Stromal cell of bone marrow (primary cell): ENCODE data around the gene PLAC8.
"Not testable (repeated sequence)": the region's sequence is repeated elsewhere in the genome, so short reads cannot be mapped to it uniquely, and the experiment has no call there.

Experiments used
- DNase-seq: peaks from one replicate; pipeline ENCODE4 v3.0.0-alpha.2; 2012; ENCODE audit warnings: low read depth

PLAC8 gene

GRCh38 chr4:83114576-83114975 is at the start of gene PLAC8:
Gene PLAC8, minus strand, starts transcription at chr4:83114729. Its CDS starts 6,808 bp downstream, at chr4:83107921.
- no peak for DNase-seq

- no peak for DNase-seq
These were observed 38.9 kb upstream of the PLAC8 start for GRCh38 chr4:83153417-83153816.

DNA sequence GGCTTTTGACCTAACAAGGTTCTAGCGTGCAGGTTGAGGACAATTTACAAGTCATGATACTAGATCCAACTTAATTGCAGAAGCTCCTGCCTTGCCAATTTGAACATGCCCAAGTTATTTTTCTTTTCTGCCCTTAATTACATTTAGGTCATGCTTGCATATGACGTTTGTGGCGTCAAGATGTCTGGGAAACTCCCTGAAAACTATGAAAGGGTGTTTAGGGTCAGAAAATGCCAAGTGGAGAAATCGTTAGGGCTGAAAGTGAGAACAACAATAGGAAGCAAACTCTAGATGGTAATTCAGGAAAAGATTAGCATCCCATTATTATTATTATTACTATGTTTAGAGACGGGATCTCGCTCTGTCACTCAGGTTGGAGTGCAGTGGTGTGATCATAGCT is 38.2 kb upstream of the PLAC8 start:
- DNase-seq = no peak

DNA sequence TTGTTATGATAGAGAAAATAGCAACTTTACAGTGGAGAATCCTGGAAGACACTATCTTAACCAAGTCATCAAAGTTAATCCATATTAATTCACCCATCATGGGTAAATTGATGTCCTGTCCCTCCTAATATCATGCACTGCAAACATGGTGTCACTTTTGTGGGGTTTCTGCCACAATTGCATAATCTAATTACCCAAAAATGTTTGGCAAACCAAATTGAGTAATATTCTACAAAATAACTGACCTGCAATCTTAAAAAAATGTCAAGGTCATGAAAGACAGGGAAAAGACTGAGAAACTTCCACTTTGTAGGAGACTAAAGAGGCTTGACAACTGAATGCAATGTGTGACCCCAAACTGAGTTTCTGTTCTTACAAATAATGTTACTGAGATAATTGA is 37.1 kb upstream of the PLAC8 start:
- no peak for DNase-seq

DNA sequence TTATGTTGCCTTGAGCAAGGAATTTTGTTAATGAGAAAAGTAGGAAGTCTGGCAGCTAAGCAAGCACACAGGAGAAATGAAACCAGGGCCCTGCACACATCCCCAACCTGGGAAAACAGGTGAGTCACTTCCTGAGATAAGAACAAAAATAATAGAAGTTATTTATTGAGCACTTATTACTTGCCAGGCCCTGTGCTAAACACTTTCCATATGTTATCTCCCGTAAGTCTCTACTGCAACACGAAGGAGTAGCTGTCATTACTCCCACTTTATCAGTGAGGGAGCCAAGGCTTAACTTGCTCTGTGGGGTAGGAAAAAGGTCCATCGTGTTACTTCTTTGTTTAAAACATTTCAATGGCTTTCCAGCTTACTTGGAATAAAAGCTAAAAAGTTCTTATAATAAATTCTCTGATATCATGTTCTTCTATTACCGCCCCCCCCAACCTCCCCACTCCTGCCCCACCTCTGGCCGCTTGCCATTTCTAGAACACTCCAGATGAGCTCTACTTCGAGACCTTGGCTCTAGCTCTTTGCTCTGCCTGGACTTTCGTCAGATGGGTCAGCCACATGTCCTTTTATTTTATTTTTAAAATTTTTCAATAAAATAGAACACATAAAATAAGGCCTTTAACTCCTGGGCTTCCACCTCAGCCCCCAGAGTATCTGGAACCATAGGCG is 36.3 kb upstream of the PLAC8 start:
- DNase-seq = no peak

GRCh38 chr4:83149865-83150652 is 35.5 kb upstream of the PLAC8 start:
- no peak for DNase-seq

DNA sequence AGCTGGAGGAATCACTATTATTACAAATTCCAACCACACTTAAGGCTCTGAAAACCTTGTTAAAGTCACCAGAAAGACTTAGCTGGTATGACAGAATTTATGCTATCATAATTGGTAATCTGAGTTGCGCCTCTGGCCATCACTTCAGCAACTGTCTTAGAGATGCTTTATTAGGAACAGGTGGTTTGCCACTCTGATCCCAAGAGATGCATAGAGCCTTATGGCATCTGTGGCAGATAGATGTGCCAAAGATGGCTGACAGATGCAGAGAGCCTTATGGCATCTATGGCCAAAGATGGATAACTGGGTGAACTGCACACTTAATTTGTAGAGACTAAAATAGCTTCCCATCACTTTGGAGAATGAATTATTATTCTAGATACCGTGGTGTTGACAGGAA is 32.3 kb upstream of the PLAC8 start:
- DNase-seq = no peak

DNA sequence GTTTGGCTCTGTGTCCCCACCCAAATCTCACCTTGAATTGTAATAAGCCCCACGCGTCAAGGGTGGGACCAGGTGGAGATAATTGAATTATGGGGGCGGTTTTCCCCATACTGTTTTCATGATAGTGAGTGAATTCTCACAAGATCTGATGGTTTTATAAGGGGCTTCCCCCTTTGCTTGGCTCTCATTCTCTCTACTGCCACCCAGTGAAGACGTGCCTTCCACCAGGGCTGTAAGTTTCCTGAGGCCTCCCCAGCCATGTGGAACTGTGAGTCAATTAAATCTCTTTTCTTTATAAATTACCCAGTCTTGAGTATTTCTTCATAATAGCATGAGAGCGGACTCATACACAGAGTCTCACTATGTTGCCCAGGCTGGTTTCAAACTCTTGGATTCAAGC is 31.2 kb upstream of the PLAC8 start:
- DNase-seq = not testable (repeated sequence)

DNA sequence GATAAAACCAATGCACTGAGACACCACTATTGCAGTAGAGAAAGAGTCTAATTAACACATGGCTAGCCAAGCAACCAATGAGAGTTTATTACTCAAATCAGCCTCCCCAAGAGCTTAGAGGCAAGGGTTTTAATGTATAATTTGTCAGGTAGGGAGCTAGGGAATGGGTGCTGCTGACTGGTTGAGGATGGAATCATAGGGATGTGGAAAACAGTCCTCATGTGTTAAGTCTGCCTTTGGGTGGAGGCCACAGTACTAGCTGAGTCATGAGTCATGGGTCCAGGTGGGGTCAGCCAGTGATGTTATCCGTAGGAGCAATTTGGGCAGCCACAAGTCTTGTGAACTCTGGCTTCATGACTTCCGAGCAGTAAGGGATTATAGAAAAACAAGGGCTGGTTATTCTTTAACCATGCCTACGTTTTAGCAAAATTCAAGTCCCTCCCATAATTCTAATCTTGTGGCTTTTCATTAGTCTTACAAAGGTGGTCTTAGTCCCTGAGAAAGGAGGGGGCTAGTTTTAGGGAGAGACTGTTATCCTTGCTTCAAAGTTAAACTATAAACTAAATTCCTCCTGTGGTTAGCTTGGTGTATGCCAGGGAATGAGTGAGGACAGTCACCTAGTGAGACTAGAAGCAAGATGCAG is 25.1 kb upstream of the PLAC8 start:
- no peak for DNase-seq

DNA sequence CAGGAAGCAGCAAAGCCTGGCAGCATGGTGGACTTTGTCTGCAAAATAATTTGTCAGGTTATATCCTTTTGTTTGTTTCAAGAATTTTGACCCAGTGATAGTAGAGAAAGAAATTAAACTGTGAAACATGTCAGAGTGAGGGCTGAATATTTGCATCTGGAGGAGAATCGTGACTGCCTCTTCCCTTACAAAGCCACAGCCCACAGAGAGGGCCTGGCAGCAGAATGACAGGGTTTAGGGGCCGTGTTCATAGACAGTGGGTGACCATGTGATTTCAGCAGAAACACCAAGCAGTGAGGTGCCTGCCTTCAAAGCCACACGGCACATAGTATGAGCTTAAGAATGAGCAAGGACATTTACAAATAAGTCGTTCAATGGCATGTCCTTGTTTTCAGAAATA is 24.4 kb upstream of the PLAC8 start:
- DNase-seq = no peak

GRCh38 chr4:83132065-83132464 is 17.5 kb upstream of the PLAC8 start:
- DNase-seq = no peak

- DNase-seq = no peak
These were observed 14.7 kb upstream of the PLAC8 start for GRCh38 chr4:83129264-83129663.

DNA sequence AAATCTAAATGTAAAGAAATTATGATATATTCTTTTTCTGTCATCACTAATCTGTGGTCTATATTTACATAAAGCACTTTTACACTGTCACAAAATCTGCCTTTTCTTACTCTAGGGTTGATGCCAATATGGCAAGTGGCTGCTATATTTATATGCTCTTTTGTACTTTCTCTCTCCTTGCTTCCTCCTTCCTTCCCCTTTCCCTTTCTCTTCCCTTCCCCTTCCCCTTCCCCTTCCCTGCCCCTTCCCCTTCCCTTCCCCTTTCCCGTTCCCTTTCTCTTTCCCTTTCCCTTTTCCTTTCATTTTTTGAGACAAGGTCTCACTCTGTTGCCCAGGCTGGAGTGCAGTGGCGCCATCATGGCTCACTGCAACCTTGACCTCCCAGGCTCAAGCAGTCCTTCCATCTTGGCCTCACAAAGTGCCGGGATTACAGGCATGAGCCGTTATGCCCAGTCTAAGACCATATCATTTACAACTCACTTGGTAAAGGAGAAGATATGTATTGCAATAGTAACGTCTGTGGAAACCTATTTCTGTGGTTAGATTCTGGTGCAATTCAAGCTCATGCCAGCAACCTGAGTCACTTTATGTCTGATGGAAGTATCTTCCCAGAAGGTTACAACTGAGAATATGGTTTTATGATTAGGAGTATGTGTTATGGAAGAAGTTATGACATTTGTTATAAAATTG is 13.9 kb upstream of the PLAC8 start:
- peak; percentile 74 for DNase-seq

DNA sequence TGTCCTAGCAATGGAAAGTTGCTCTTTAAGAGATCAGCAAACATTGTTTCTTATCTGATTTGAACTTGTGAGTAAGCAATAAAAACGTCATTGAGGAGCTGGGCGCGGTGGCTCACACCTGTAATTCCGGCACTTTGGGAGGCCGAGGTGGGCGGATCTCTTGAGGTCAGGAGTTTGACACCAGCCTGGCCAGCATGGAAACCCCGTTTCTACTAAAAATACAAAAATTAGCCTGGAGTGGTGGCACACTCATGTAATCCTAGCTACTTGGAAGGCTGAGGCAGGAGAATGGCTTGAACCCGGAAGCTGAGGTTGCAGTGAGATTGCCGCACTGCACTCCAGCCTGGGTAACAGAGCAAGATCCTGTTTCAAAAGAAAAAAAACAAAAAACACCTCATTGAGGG is 11.2 kb upstream of the PLAC8 start:
- DNase-seq = no peak

DNA sequence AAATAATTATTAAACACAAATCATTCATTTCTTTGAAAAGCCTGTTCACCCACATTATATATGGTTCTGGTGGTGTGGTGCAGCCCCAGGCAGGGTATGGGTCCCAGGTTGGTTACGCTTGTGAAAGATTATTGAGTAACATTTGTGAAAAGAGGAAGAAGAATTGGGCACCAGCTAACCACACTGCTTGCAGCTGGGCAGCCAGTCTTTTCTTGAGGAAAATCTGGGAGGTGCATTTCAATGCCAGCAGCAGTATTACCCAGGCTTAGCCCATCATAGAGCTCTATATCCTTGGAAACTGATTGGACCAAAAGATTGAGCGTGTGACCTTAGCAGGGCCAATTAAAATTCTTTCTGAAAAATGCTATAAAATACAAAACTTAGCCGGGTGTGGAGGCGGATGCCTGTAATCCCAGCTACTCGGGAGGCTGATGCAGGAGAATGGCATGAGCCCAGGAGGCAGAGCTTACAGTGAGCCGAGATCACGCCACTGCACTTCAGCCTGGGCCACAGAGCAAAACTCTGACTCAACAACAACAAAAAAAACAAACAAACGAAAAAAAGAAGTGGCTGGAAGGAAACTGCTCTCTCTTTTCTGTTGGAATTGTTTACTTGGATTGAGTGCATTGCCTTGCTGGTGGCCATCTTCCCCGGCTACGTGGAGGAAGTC is 9.7 kb upstream of the PLAC8 start:
- DNase-seq = no peak

- no peak for DNase-seq
These were observed 6.7 kb upstream of the PLAC8 start for GRCh38 chr4:83121246-83121645.

DNA sequence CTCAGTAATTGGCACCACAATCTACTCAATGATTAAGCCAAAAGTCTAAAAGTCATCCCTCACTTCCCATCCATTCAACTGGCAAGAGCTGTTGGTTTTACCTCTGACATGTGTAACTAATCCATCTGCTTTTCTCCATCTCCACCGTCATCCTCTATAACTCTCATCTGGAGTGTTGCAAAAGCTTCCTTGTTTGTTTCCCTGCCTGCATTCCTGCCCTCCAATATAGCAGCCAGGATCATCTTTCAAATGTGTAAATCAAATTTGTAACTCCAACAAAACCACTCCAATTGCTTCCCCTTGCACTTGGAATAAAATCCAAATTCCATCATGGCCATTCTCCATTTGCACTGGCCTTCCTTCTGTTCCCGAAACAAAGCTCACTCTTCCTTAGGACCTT is 4.3 kb upstream of the PLAC8 start:
- DNase-seq = no peak

GRCh38 chr4:83115656-83116285 is 1.2 kb upstream of the PLAC8 start:
- DNase-seq = no peak

DNA sequence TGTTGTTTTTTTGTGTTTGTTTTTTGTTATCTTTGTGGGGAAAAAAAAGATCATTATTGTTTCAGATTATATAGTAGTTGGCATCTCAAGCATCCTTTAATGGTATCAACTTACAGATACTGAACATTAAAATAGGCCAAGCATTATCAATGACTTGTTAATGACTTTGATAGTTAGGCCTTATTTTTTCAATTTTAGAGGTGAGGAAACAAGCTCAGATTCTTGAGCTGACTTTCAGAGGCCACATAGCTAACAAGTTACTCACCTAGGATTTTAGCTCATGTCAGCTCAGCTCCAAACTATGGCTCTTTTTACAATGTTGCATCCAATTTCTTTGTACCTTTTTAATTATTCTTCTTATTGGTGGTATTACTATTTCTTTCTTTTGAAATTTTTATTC is 471 bp upstream of the PLAC8 start:
- peak; percentile 18 for DNase-seq

DNA sequence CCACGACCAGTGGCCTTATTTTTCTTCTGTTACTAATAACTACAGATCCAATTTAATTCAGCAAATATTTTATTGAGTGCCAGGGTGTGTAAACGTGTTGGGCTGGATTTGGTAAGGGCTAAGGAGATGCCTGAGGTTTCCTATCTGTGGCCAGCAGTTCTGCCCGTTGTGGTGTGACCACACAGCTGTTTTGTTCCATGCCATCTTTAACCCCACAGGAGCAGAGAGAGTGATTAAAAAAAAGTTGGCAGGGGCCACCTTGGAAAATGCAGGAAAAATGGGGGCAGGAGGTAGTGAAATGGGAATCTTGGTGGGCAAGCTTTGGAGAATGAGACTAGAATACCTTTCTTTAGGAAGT is 1.1 kb downstream of the PLAC8 start:
- no peak for DNase-seq

DNA sequence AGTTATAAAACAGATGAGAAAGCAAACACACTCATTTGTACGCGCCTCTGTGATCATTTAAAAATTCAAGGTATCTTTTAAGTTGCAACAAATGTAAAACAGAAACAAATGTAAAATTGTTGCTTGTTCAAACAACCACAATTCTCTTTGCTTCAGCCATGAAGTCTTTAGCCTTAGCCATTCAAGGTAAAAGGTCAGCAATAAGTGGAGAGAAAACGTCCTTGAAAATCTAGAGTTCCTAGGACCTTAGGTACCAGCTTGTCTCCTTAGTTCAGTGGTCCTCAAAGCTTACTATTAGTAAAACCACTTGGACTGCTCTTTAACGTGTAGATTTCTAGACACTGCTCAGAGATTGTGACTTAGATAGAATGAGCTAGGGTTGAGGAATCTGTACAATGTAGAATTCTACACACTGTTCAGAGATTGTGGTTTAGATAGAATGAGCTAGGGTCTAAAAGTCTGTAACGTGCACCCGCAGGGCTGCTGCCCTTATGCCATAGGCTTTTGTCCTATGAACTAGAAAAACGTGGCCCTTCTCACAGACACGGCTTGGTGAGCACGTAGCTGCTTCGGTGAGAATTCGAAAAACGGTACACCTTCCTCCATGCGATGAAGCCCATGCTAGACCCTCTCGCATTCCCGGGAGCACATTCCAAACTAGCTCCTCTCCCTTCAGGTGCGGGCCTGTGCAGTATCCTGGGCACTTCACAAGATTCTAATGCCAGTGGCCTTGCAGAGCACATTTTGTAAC is 1.7 kb downstream of the PLAC8 start:
- DNase-seq = no peak
